Measurements from ENCODE around the gene PCBP2.
"Not testable (repeated sequence)": the region's sequence is repeated elsewhere in the genome, so short reads cannot be mapped to it uniquely, and the experiment has no call there.

PCBP2 gene

GRCh38 chr12:53418221-53418620 lies 33.7 kb upstream of the PCBP2 start:
- no peak for DNase-seq (ENCODE audit: low read depth)
- no peak overlapping the region for H3K4me3 ChIP-seq (ENCODE audit: low read depth, low read length)
- TF ChIP-seq CTCF (IDR thresholded peaks at IDR 0.05; ENCODE audit: low read depth, low read length) (no peak), MYC (IDR thresholded peaks at IDR 0.05; ENCODE audit: low read depth, low read length) (no peak), POLR2A (IDR thresholded peaks at IDR 0.05; ENCODE audit: extremely low read depth, insufficient read length) (no peak), MAX (IDR thresholded peaks at IDR 0.05; ENCODE audit: low read depth, low read length) (no peak)

GRCh38 chr12:53419756-53420155 lies 32.1 kb upstream of the PCBP2 start:
- TF ChIP-seq MYC (IDR thresholded peaks at IDR 0.05; ENCODE audit: low read depth, low read length) = no peak
- DNase-seq (ENCODE audit: low read depth) = no peak
- no peak overlapping the region for H3K4me3 ChIP-seq (ENCODE audit: low read depth, low read length)

GRCh38 chr12:53422247-53422646 lies 29.7 kb upstream of the PCBP2 start:
- not testable (repeated sequence) for H3K4me3 ChIP-seq (ENCODE audit: low read depth, low read length); DNase-seq (ENCODE audit: low read depth)

GRCh38 chr12:53423597-53423996 lies 28.3 kb upstream of the PCBP2 start, which contains the start of gene AMHR2:
TSS of gene AMHR2 (plus strand) at chr12:53423855. CDS start at chr12:53423935, 80 bp downstream.
- no peak within 1 kb of the TSS for H3K4me3 ChIP-seq (ENCODE audit: low read depth, low read length)
- no peak for DNase-seq (ENCODE audit: low read depth)
- TF ChIP-seq MYC (IDR thresholded peaks at IDR 0.05; ENCODE audit: low read depth, low read length) (no peak), POLR2A (IDR thresholded peaks at IDR 0.05; ENCODE audit: extremely low read depth, insufficient read length) (no peak), CTCF (IDR thresholded peaks at IDR 0.05; ENCODE audit: low read depth, low read length) (no peak), MAX (IDR thresholded peaks at IDR 0.05; ENCODE audit: low read depth, low read length) (no peak)

- TF ChIP-seq MYC (IDR thresholded peaks at IDR 0.05; ENCODE audit: low read depth, low read length) (no peak), MAX (IDR thresholded peaks at IDR 0.05; ENCODE audit: low read depth, low read length) (no peak), POLR2A (IDR thresholded peaks at IDR 0.05; ENCODE audit: extremely low read depth, insufficient read length) (no peak), CTCF (IDR thresholded peaks at IDR 0.05; ENCODE audit: low read depth, low read length) (no peak)
- H3K4me3 ChIP-seq (ENCODE audit: low read depth, low read length) = no peak overlapping the region
- DNase-seq (ENCODE audit: low read depth) = no peak
Observed at GRCh38 chr12:53424626-53425514, 27.0 kb upstream of the PCBP2 start.

- H3K4me3 ChIP-seq (ENCODE audit: low read depth, low read length) = no peak overlapping the region
- TF ChIP-seq MAX (IDR thresholded peaks at IDR 0.05; ENCODE audit: low read depth, low read length) (no peak), MYC (IDR thresholded peaks at IDR 0.05; ENCODE audit: low read depth, low read length) (no peak), CTCF (IDR thresholded peaks at IDR 0.05; ENCODE audit: low read depth, low read length) (no peak)
- no peak for DNase-seq (ENCODE audit: low read depth)
Observed at GRCh38 chr12:53425515-53426150, 26.3 kb upstream of the PCBP2 start.

All from NB4 (cell line).